HUES48 (cell line): ENCODE results near the gene MAPKAPK2.

Experiments
- H3K27ac ChIP-seq: one replicate; pipeline ENCODE4 v1.7.0; 2013; ENCODE audit warnings: low read depth, low read length, inconsistent platforms
- H3K27me3 ChIP-seq: 2 replicates; pipeline ENCODE4 v1.6.1; 2013; ENCODE audit warnings: mild to moderate bottlenecking, low read length; ENCODE audit not compliant: control insufficient read depth, insufficient read depth
- H3K36me3 ChIP-seq: 2 replicates; pipeline ENCODE4 v1.6.1; 2013; ENCODE audit warnings: low read length; ENCODE audit not compliant: control insufficient read depth, insufficient read depth
- H3K4me1 ChIP-seq: 2 replicates; pipeline ENCODE4 v1.6.1; 2013; ENCODE audit warnings: mild to moderate bottlenecking, low read length; ENCODE audit not compliant: control insufficient read depth, insufficient read depth
- H3K4me3 ChIP-seq: 2 replicates; pipeline ENCODE4 v1.5.1; 2013; ENCODE audit warnings: mild to moderate bottlenecking, low read depth, low read length
- H3K9ac ChIP-seq: 2 replicates; pipeline ENCODE4 v1.6.1; 2013; ENCODE audit warnings: mild to moderate bottlenecking, low read depth, low read length, moderate library complexity
- H3K9me3 ChIP-seq: 2 replicates; pipeline ENCODE4 v1.6.1; 2013; ENCODE audit warnings: low read length; ENCODE audit not compliant: control insufficient read depth, insufficient read depth

MAPKAPK2 gene

DNA sequence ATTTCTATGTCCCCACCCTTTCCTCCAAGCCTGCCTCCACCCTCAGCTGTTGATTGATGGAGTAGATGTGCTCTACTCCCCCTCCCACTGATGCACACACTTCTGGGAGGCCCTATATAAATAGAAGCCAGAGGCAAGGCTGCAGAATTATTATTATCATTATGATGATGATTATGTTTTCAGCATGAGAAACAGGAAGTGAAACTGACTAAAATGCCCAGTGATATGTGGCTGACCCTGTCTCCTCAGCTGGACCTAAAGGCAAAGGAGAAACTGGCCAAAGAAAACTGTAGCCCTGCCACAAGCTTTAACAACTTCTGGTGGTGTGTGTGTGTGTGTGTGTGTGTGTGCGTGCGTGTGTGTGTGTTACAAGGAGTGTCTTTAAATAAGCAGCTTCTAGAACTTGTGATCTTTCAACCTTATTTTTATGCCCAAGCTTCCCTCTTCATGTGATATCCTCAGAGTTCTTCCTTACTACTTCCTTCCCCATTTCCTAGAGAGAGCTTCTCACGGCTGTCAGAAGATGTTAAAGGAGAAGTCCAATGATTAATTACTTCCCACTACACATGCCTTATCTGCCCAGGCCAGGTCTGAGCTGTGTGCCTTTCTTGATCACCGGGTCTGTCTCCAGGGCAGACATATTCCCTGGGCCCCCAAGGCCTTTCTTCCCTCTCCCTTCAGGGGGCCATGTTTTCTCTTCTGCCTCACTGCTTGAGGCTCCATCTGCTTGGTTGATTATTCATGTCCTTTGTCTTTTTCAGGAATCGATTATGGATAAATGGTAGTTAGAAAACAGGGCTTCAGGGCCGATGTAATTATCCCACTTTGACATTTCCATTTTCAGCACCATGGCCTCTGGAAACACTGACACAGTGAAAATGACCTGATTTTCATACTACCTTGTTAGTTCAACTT lies 11.6 kb upstream of the MAPKAPK2 start:
- Histone ChIP-seq H3K9me3 (no peaks in the 10 kb centered on the region), H3K4me1 (peaks cover 25% of the 10 kb centered on the region), H3K27ac (peak overlapping the region; percentile 46), H3K4me3 (no peak overlapping the region), H3K27me3 (no peaks in the 10 kb centered on the region), H3K36me3 (no peaks in the 10 kb centered on the region), H3K9ac (no peak overlapping the region)

DNA sequence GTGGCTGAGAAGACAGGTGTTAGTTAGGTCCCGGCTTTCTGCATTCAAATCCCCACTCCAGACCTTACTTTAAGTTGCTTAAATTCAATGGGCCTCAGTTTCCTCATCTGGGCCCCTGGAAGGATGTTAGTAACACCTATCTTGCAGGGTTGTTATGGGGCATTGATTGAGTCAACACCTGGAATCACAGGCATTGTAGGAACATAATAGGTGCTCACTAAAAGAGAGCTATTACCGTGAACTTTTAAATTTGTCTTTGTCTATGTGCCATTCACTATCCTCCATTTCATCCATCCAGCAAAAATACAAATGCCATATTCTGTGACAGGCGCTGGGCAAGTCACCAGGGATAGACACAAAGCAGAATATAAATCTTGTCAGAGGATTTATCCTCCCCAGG lies 10.5 kb upstream of the MAPKAPK2 start:
- Histone ChIP-seq H3K4me1 (peaks cover 25% of the 10 kb centered on the region), H3K27me3 (no peaks in the 10 kb centered on the region), H3K36me3 (no peaks in the 10 kb centered on the region), H3K27ac (no peak overlapping the region), H3K9me3 (no peaks in the 10 kb centered on the region), H3K4me3 (no peak overlapping the region), H3K9ac (no peak overlapping the region)

- peaks cover 25% of the 10 kb centered on the region for H3K4me1 ChIP-seq
- no peaks in the 10 kb centered on the region for H3K36me3 ChIP-seq
- H3K9me3 ChIP-seq: no peaks in the 10 kb centered on the region
- no peak overlapping the region for H3K9ac ChIP-seq
- H3K27me3 ChIP-seq: no peaks in the 10 kb centered on the region
- no peak overlapping the region for H3K27ac ChIP-seq
- H3K4me3 ChIP-seq: no peak overlapping the region
Measured at GRCh38 chr1:206674745-206675175, 9.9 kb upstream of the MAPKAPK2 start.

- Histone ChIP-seq H3K9ac (no peak overlapping the region), H3K4me1 (peaks cover 23% of the 10 kb centered on the region), H3K9me3 (no peaks in the 10 kb centered on the region), H3K36me3 (no peaks in the 10 kb centered on the region), H3K27ac (no peak overlapping the region), H3K27me3 (no peaks in the 10 kb centered on the region), H3K4me3 (no peak overlapping the region)
Measured at GRCh38 chr1:206676499-206676898, 8.2 kb upstream of the MAPKAPK2 start.

DNA sequence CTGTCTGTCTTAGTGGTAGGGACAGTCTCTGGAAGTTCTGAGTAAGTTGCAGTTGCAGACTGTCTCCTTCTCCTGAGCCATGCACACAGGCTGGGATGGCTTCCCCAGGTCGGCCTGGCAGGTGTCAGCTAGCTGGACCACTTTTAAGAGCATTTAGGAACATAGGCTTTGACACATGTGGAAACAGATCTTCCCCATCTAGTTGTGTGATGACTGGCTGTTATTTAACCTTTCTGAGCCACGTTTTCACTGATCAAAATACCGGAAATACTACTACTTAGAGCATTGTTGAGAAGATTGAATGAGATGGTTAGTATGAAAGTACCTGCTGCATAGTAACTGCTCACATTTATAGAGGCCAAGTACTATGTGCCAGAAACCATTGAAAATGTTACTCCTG lies 6.2 kb upstream of the MAPKAPK2 start:
- Histone ChIP-seq H3K9me3 (no peaks in the 10 kb centered on the region), H3K36me3 (no peaks in the 10 kb centered on the region), H3K4me1 (peaks cover 3% of the 10 kb centered on the region; the same call in 1 of the 2 replicates), H3K9ac (no peak overlapping the region), H3K4me3 (no peak overlapping the region), H3K27ac (no peak overlapping the region), H3K27me3 (peaks cover 17% of the 10 kb centered on the region)

- Histone ChIP-seq H3K4me1 (peaks cover 5% of the 10 kb centered on the region; the same call in 1 of the 2 replicates), H3K36me3 (no peaks in the 10 kb centered on the region), H3K4me3 (no peak overlapping the region), H3K27me3 (peaks cover 27% of the 10 kb centered on the region), H3K9me3 (no peaks in the 10 kb centered on the region), H3K9ac (no peak overlapping the region), H3K27ac (no peak overlapping the region)
Measured at GRCh38 chr1:206679738-206680211, 4.9 kb upstream of the MAPKAPK2 start.

- Histone ChIP-seq H3K9me3 (no peaks in the 10 kb centered on the region), H3K27me3 (peaks cover 27% of the 10 kb centered on the region), H3K4me3 (no peak overlapping the region), H3K36me3 (no peaks in the 10 kb centered on the region), H3K27ac (no peak overlapping the region), H3K4me1 (peaks cover 5% of the 10 kb centered on the region; the same call in 1 of the 2 replicates), H3K9ac (no peak overlapping the region)
Measured at GRCh38 chr1:206680279-206680678, 4.4 kb upstream of the MAPKAPK2 start.

- peaks cover 7% of the 10 kb centered on the region for H3K4me1 ChIP-seq
- no peaks in the 10 kb centered on the region for H3K36me3 ChIP-seq
- H3K9ac ChIP-seq: no peak overlapping the region
- no peak overlapping the region for H3K4me3 ChIP-seq
- H3K27me3 ChIP-seq: peaks cover 31% of the 10 kb centered on the region
- H3K27ac ChIP-seq: no peak overlapping the region
- no peaks in the 10 kb centered on the region for H3K9me3 ChIP-seq
Measured at GRCh38 chr1:206681359-206681758, 3.3 kb upstream of the MAPKAPK2 start.

DNA sequence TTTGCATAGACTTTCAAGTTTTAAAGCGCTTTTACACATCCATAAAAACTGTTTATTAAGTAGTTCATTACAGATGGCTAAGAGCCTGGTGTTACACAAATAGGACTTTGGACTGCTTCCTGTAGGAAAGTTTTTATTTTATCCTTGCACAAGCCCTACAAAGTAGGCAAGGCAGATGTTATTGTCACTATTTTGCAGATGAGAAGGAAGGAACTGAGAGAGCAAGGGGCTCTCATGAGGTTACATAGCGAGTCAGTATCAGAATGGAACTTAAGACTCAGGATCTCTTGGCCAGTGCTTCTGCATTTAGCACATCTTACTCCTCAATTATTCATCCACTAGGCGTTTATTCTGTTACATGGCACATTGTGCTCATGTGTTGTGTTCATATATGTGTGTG lies 2.6 kb upstream of the MAPKAPK2 start:
- Histone ChIP-seq H3K27ac (no peak overlapping the region), H3K9me3 (no peaks in the 10 kb centered on the region), H3K4me1 (peaks cover 15% of the 10 kb centered on the region), H3K4me3 (no peak overlapping the region), H3K27me3 (peaks cover 38% of the 10 kb centered on the region), H3K36me3 (no peaks in the 10 kb centered on the region), H3K9ac (no peak overlapping the region)

DNA sequence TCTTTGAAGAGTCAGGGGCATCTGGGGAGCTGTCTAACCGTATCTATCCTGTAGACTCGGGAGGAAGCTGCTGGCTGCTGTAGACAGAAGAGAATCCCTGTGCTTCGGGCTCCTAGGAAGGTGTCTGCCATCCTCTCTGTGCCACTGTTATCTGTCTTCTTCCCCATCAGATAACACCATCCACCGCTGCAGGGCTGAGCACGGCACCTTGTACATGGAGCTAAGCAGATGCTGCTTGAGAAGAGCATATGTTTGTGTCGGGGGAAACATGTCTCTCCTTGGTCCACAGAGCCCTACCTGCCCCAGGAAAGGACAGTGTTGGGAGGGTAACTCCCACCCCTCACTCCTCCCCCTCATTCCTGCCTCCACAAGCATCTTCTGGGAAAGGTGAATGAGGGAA lies 1.4 kb upstream of the MAPKAPK2 start:
- peaks cover 25% of the 10 kb centered on the region for H3K4me1 ChIP-seq
- peaks cover 39% of the 10 kb centered on the region for H3K27me3 ChIP-seq
- H3K36me3 ChIP-seq: no peaks in the 10 kb centered on the region
- no peaks in the 10 kb centered on the region for H3K9me3 ChIP-seq
- no peak overlapping the region for H3K9ac ChIP-seq
- H3K27ac ChIP-seq: no peak overlapping the region
- H3K4me3 ChIP-seq: no peak overlapping the region

GRCh38 chr1:206684003-206684402 lies 702 bp upstream of the MAPKAPK2 start:
- peaks cover 39% of the 10 kb centered on the region for H3K27me3 ChIP-seq
- no peaks in the 10 kb centered on the region for H3K36me3 ChIP-seq
- H3K4me1 ChIP-seq: peaks cover 30% of the 10 kb centered on the region
- no peak overlapping the region for H3K27ac ChIP-seq
- peak overlapping the region; percentile 60 for H3K4me3 ChIP-seq
- no peaks in the 10 kb centered on the region for H3K9me3 ChIP-seq
- no peak overlapping the region for H3K9ac ChIP-seq
